Forelimb muscle (tissue), 1 donor: ENCODE data around the gene SOX2. TPM values are rescaled to one million over a fixed set of nuclear protein-coding genes. Genes with fewer than 3 reads are reported as not detected.
"Not testable (repeated sequence)": the region's sequence is repeated elsewhere in the genome, so short reads cannot be mapped to it uniquely, and the experiment has no call there.

Experiments used
- DNase-seq: peaks from one replicate; pipeline ENCODE4 v3.0.0-alpha.2; 2013; ENCODE audit warnings: low read depth
- polyA plus RNA-seq: library from polyadenylated mRNA; unstranded; fragments of 120-200 nt; gene quantifications from one replicate; pipeline ENCODE4 v1.2.1, GENCODE V29; 2013; ENCODE audit not compliant: insufficient read length

SOX2 gene
- polyA plus RNA-seq, 1 donor = 0.10 TPM

- no peak for DNase-seq
These were observed 46.1 kb downstream of the SOX2 start for GRCh38 chr3:181757694-181758306.

DNA sequence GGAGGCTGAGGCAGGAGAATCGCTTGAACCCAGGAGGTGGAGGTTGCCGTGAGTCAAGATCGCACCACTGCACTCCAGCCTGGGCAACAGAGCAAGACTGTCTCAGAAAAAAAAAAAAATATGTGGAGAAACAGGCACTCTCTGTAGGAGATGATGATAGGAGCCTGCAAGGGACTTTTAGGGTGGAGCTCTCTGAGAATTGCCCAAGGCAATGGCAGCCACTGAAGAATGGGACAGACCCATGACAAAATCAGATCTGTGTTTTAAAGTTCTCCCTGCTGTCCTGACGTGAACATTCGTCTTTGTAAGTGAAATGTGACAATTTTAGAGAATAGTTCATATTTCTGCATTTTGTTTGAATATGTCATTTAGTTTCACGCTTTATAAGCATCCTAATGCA lies 50.2 kb downstream of the SOX2 start:
- DNase-seq = no peak

DNA sequence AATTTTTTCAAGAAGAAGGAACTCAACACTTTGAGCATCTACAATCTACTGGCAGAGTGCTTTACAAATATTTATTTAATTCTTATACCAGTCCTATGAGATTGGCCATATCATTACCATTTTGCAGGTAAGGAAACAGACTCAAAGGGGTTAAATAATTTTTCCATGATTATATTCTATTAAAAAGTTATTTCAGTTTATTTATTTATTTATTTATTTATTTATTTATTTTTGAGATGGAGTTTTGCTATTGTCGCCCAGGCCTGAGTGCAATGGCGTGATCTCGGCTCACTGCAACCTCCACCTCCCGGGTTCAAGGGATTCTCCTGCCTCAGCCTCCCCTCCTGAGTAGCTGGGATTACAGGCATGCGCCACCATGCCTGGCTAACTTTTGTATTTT lies 52.3 kb downstream of the SOX2 start:
- not testable (repeated sequence) for DNase-seq
